Loucy (cell line): ENCODE measurements around the gene FDX1.

ENCODE experiments used
- H2AFZ ChIP-seq: fragments of 200-600 bp; sonication (generic); 2 replicates; pipeline ENCODE4 v1.6.0; 2016; ENCODE audit warnings: antibody characterized with exemption, mild to moderate bottlenecking, low read length, moderate library complexity
- H3F3A ChIP-seq: fragments of 200-600 bp; 2 replicates; pipeline ENCODE4 v1.6.0; 2016; ENCODE audit warnings: antibody characterized with exemption, low read depth, mild to moderate bottlenecking
- H3K27me3 ChIP-seq: fragments of 200-600 bp; sonication (generic); 2 replicates; pipeline ENCODE4 v1.6.1; 2014; ENCODE audit warnings: low read length, mild to moderate bottlenecking; ENCODE audit not compliant: insufficient read depth, poor library complexity, severe bottlenecking
- H3K36me3 ChIP-seq: fragments of 200-600 bp; sonication (generic); 2 replicates; pipeline ENCODE4 v1.6.1; 2016; ENCODE audit warnings: low read length; ENCODE audit not compliant: insufficient read depth
- H3K4me1 ChIP-seq: fragments of 200-600 bp; sonication (generic); 2 replicates; pipeline ENCODE4 v1.5.1; 2014; ENCODE audit warnings: low read length, mild to moderate bottlenecking; ENCODE audit not compliant: insufficient read depth, poor library complexity, severe bottlenecking
- H3K4me2 ChIP-seq: fragments of 200-600 bp; sonication (generic); 2 replicates; pipeline ENCODE4 v1.6.0; 2014; ENCODE audit warnings: antibody characterized with exemption, low read length, low read depth, mild to moderate bottlenecking; ENCODE audit not compliant: poor library complexity, severe bottlenecking
- H3K4me3 ChIP-seq: fragments of 200-600 bp; sonication (generic); 2 replicates; pipeline ENCODE4 v1.5.1; 2014; ENCODE audit warnings: low read length, mild to moderate bottlenecking, mixed read lengths; ENCODE audit not compliant: poor library complexity, severe bottlenecking
- H3K79me2 ChIP-seq: fragments of 200-600 bp; sonication (generic); 2 replicates; pipeline ENCODE4 v1.6.1; 2014; ENCODE audit warnings: low read length; ENCODE audit not compliant: insufficient read depth
- H3K9ac ChIP-seq: fragments of 200-600 bp; sonication (generic); 2 replicates; pipeline ENCODE4 v1.6.0; 2014; ENCODE audit warnings: mild to moderate bottlenecking, low read depth, low read length, moderate library complexity; ENCODE audit not compliant: poor library complexity, severe bottlenecking
- H3K9me2 ChIP-seq: fragments of 200-600 bp; sonication (generic); replicated peaks from 2 replicates; pipeline ENCODE4 v1.6.1; 2016; ENCODE audit warnings: low read depth, low read length, mixed read lengths
- H3K9me3 ChIP-seq: fragments of 200-600 bp; sonication (generic); 2 replicates; pipeline ENCODE4 v1.6.1; 2014; ENCODE audit warnings: mild to moderate bottlenecking, antibody characterized with exemption, low read length, low read depth; ENCODE audit not compliant: insufficient read depth
- H4K20me1 ChIP-seq: fragments of 200-600 bp; sonication (generic); 2 replicates; pipeline ENCODE4 v1.6.0; 2014; ENCODE audit warnings: antibody characterized with exemption, low read length, mild to moderate bottlenecking; ENCODE audit not compliant: insufficient read depth, poor library complexity, severe bottlenecking
- CTCF ChIP-seq: fragments of 200-600 bp; sonication (generic); conservative IDR thresholded peaks from 2 replicates; pipeline ENCODE4 v1.5.1; 2014; ENCODE audit warnings: mild to moderate bottlenecking, antibody characterized with exemption, low read length
- EZH2phosphoT487 ChIP-seq: fragments of 200-600 bp; IDR thresholded peaks from 2 replicates; pipeline ENCODE4 v1.6.1; 2018; ENCODE audit warnings: antibody characterized with exemption, mild to moderate bottlenecking, moderate library complexity, borderline replicate concordance

Gene FDX1

GRCh38 chr11:110430267-110431050, 711 bp downstream of the FDX1 start:
- Histone ChIP-seq H3K9me3 (no peaks in the 10 kb centered on the region), H4K20me1 (peaks cover 25% of the 10 kb centered on the region), H3F3A (no peaks in the 10 kb centered on the region), H2AFZ (peak overlapping the region; percentile 74), H3K4me2 (peak overlapping the region; percentile 84), H3K36me3 (no peaks in the 10 kb centered on the region), H3K4me1 (peaks cover 30% of the 10 kb centered on the region), H3K79me2 (peaks cover 50% of the 10 kb centered on the region), H3K9me2 (no peaks in the 10 kb centered on the region), H3K4me3 (peak overlapping the region; percentile 85), H3K27me3 (no peaks in the 10 kb centered on the region), H3K9ac (peak overlapping the region; percentile 85)
- no peak for TF ChIP-seq EZH2phosphoT487
- no peak for TF ChIP-seq CTCF

GRCh38 chr11:110431051-110431672, 1.4 kb downstream of the FDX1 start:
- Histone ChIP-seq H3K9ac (peak overlapping the region; percentile 85), H2AFZ (0 out of 2 replicates have a peak overlapping the region, but pooled peaks have one; percentile 74), H4K20me1 (peaks cover 29% of the 10 kb centered on the region), H3K4me2 (peak overlapping the region; percentile 84), H3K36me3 (no peaks in the 10 kb centered on the region), H3K27me3 (no peaks in the 10 kb centered on the region), H3K4me1 (peaks cover 30% of the 10 kb centered on the region), H3K9me3 (no peaks in the 10 kb centered on the region), H3K79me2 (peaks cover 56% of the 10 kb centered on the region), H3K9me2 (no peaks in the 10 kb centered on the region), H3K4me3 (peak overlapping the region; percentile 85), H3F3A (no peaks in the 10 kb centered on the region)
- no peak for TF ChIP-seq CTCF
- no peak for TF ChIP-seq EZH2phosphoT487

GRCh38 chr11:110431674-110432073, 1.9 kb downstream of the FDX1 start:
- no peaks in the 10 kb centered on the region for H3K27me3 ChIP-seq
- peak overlapping the region; percentile 85 for H3K9ac ChIP-seq
- H3K36me3 ChIP-seq, result no peaks in the 10 kb centered on the region
- no peaks in the 10 kb centered on the region for H3K9me3 ChIP-seq
- H4K20me1 ChIP-seq, result peaks cover 29% of the 10 kb centered on the region
- H2AFZ ChIP-seq, result no peak overlapping the region
- peaks cover 30% of the 10 kb centered on the region for H3K4me1 ChIP-seq
- H3K79me2 ChIP-seq, result peaks cover 58% of the 10 kb centered on the region
- H3K9me2 ChIP-seq, result no peaks in the 10 kb centered on the region
- peak overlapping the region; percentile 84 for H3K4me2 ChIP-seq
- no peak for TF ChIP-seq EZH2phosphoT487
- no peak for TF ChIP-seq CTCF
- H3K4me3 ChIP-seq, result peak overlapping the region; percentile 85
- no peaks in the 10 kb centered on the region for H3F3A ChIP-seq
